ENCODE measurements around the gene TTC22. TPM values are rescaled to one million over a fixed set of nuclear protein-coding genes. Genes with fewer than 3 reads are reported as not detected.

The TTC22 gene
- total and polyA plus RNA-seq, 2 of the 4 experiments (the other 2 are of a cell fraction): not detected

GRCh38 chr1:54792686-54793282 is 8.3 kb downstream of the TTC22 start:
- intact Hi-C loops (cut with micrococcal nuclease) (loop anchor here (2.0 kb wide), 1 partner anchor 120 kb away; no protein-coding TSS in a partner anchor), in situ Hi-C loops (cut with MboI; ENCODE audit: low sequenced_read_pairs) (loop anchor here (25.0 kb wide), 1 partner anchor 930 kb away; no protein-coding TSS in a partner anchor), dilution Hi-C loops (cut with HindIII; ENCODE audit: low sequenced_read_pairs, unreplicated experiment) (no loop called here)
- no peaks in the 10 kb centered on the region for H3K9me1 ChIP-seq (ENCODE audit: insufficient read depth, low read length)
- no peak overlapping the region for H3K14ac ChIP-seq (replicated peaks; ENCODE audit: low read depth, low read length)
- H4K8ac ChIP-seq (ENCODE audit: low read depth in 2 of 2, low read length in 2 of 2): no peak overlapping the region
- H4K91ac ChIP-seq (ENCODE audit: insufficient read depth, low read depth, low read length): no peak overlapping the region
- H3K4me1 ChIP-seq (ENCODE audit: control insufficient read depth, insufficient read depth, low read length): no peaks in the 10 kb centered on the region
- H3K27me3 ChIP-seq (ENCODE audit: control insufficient read depth, insufficient read depth, low read length): peaks cover 42% of the 10 kb centered on the region
- no peak overlapping the region for H3K23ac ChIP-seq (ENCODE audit: low read depth, low read length)
- H2AK5ac ChIP-seq (ENCODE audit: low read depth, low read length): no peak overlapping the region
- no peak overlapping the region for H2AFZ ChIP-seq (replicated peaks; ENCODE audit: low read length, poor library complexity)
- no peaks in the 10 kb centered on the region for H3K36me3 ChIP-seq (ENCODE audit: control insufficient read depth, insufficient read depth, low read length)
- BruUV-seq (replicated peaks): no TSS peak
- TF ChIP-seq NFE2L2 (IDR thresholded peaks at IDR 0.05; ENCODE audit: low read depth, low read length) (no peak), MXI1 (IDR thresholded peaks at IDR 0.05; ENCODE audit: borderline replicate concordance, low read depth, low read length) (no peak), USF2 (IDR thresholded peaks at IDR 0.05; ENCODE audit: low read depth, low read length) (no peak), MAZ (IDR thresholded peaks at IDR 0.05; ENCODE audit: borderline replicate concordance, low read depth, low read length) (no peak), SMC3 (IDR thresholded peaks at IDR 0.05; ENCODE audit: low read depth, low read length) (no peak), ELK1 (IDR thresholded peaks at IDR 0.05; ENCODE audit: borderline replicate concordance, low read depth, low read length) (no peak), RAD21 (IDR thresholded peaks at IDR 0.05; ENCODE audit: low read length) (no peak), CTCF (conservative IDR thresholded peaks at IDR 0.05; ENCODE audit: low read depth, low read length) (no peak), RCOR1 (IDR thresholded peaks at IDR 0.05; ENCODE audit: insufficient replicate concordance, low read length) (no peak), FOS (IDR thresholded peaks at IDR 0.05; ENCODE audit: low read depth, low read length) (no peak), MAFK (IDR thresholded peaks at IDR 0.05; ENCODE audit: low read depth, low read length) (no peak), RFX5 (IDR thresholded peaks at IDR 0.05; ENCODE audit: low read depth, low read length) (no peak), BHLHE40 (IDR thresholded peaks at IDR 0.05; ENCODE audit: low read depth, low read length) (no peak), CEBPB (IDR thresholded peaks at IDR 0.05; ENCODE audit: low read depth, low read length) (no peak), CHD1 (IDR thresholded peaks at IDR 0.05; ENCODE audit: low read depth, low read length) (no peak), POLR2A (IDR thresholded peaks at IDR 0.05; ENCODE audit: low read depth, low read length) (no peak)
- no peak overlapping the region for H3K4me3 ChIP-seq (ENCODE audit: insufficient read depth, low read depth, low read length)
- no peaks in the 10 kb centered on the region for H3K79me1 ChIP-seq (ENCODE audit: low read depth in 1 of 2, low read length in 2 of 2)
- no peak overlapping the region for H3K56ac ChIP-seq (ENCODE audit: extremely low read depth, insufficient read depth, low read length)
- DNase-seq (no peak), ATAC-seq (ENCODE audit: low read depth) (no peak)
- H3K4ac ChIP-seq (ENCODE audit: low read depth, low read length): no peak overlapping the region
- no peak overlapping the region for H4K5ac ChIP-seq (ENCODE audit: low read depth, low read length)
- CTCF ChIA-PET: interaction anchor here (0.9 to 1.1 kb wide), 2 partner anchors 9 to 116 kb away, joined by 3 to 4 read pairs; no protein-coding TSS in a partner anchor
- no peak overlapping the region for H3K9ac ChIP-seq (ENCODE audit: low read depth, low read length)
- WGBS, 2 experiments (ENCODE audit: extremely low coverage in 2 of 2, insufficient read length in 1 of 2): no CpG with 5 or more reads among the region's 7 CpGs
- H2AK9ac ChIP-seq (replicated peaks; ENCODE audit: low read depth, low read length, poor library complexity): no peak overlapping the region
- no peak overlapping the region for H3K4me2 ChIP-seq (ENCODE audit: low read depth, low read length)
- no peak overlapping the region for H2BK20ac ChIP-seq (ENCODE audit: low read depth, low read length)
- H2BK5ac ChIP-seq (ENCODE audit: low read depth, low read length, poor library complexity, severe bottlenecking): no peak overlapping the region
- no peak overlapping the region for H3K18ac ChIP-seq (ENCODE audit: low read depth, low read length)
- H2BK15ac ChIP-seq (ENCODE audit: low read depth, low read length): no peak overlapping the region
- H4K20me1 ChIP-seq (ENCODE audit: insufficient read depth, low read length): no peaks in the 10 kb centered on the region
- POLR2A ChIA-PET (ENCODE audit: unreplicated experiment): no interaction called here
- H2BK120ac ChIP-seq (ENCODE audit: low read depth, low read length): no peak overlapping the region
- H3K27ac ChIP-seq (ENCODE audit: insufficient read depth, low read length): no peak overlapping the region
- peaks cover 3% of the 10 kb centered on the region for H3K9me3 ChIP-seq (ENCODE audit: control insufficient read depth, insufficient read depth, low read length)

Measured in IMR-90 (cell line).